GM12864 (cell line): ENCODE results near the gene ERV3-1.
"Not testable (repeated sequence)": the region's sequence is repeated elsewhere in the genome, so short reads cannot be mapped to it uniquely, and the experiment has no call there.

Experiments
- DNase-seq: peaks from one replicate; pipeline ENCODE4 v3.0.0-alpha.2; 2011; ENCODE audit warnings: low read depth
- H3K4me3 ChIP-seq: 2 replicates; pipeline ENCODE4 v1.5.1; 2011; ENCODE audit warnings: mild to moderate bottlenecking, low read depth, low read length, control low read depth
- CTCF ChIP-seq: IDR thresholded peaks from 2 replicates; pipeline ENCODE4 v1.5.1; 2011; ENCODE audit warnings: low read depth, mild to moderate bottlenecking, moderate library complexity, low read length, control low read depth, inconsistent platforms; ENCODE audit errors: missing control alignments

The ERV3-1 gene

GRCh38 chr7:65006094-65006992 lies at the start of gene ERV3-1:
Gene ERV3-1, minus strand, starts transcription at chr7:65006687. Its CDS starts 13,661 bp downstream, at chr7:64993026.
- peak within 1 kb of the TSS; percentile 77 for H3K4me3 ChIP-seq
- DNase-seq, result peak; percentile 95
- no peak for TF ChIP-seq CTCF

GRCh38 chr7:65055786-65056185 lies 49.3 kb upstream of the ERV3-1 start:
- not testable (repeated sequence) for H3K4me3 ChIP-seq, DNase-seq

- DNase-seq, H3K4me3 ChIP-seq: not testable (repeated sequence)
These were observed 48.0 kb upstream of the ERV3-1 start for GRCh38 chr7:65054466-65054994.

GRCh38 chr7:65051654-65052053 lies 45.2 kb upstream of the ERV3-1 start:
- not testable (repeated sequence) for H3K4me3 ChIP-seq, DNase-seq

GRCh38 chr7:65051139-65051538 lies 44.7 kb upstream of the ERV3-1 start:
- not testable (repeated sequence) for H3K4me3 ChIP-seq, DNase-seq

- not testable (repeated sequence) for H3K4me3 ChIP-seq, DNase-seq
These were observed 39.8 kb upstream of the ERV3-1 start for GRCh38 chr7:65046329-65046728.

GRCh38 chr7:65045589-65045988 lies 39.1 kb upstream of the ERV3-1 start:
- DNase-seq, result not testable (repeated sequence)

GRCh38 chr7:65038767-65039166 lies 32.3 kb upstream of the ERV3-1 start:
- peak overlapping the region; percentile 61 for H3K4me3 ChIP-seq
- not testable (repeated sequence) for DNase-seq

More at GRCh38 chr7:65045589-65045988, 39.1 kb upstream of the ERV3-1 start:
- H3K4me3 ChIP-seq, result not testable (repeated sequence)

- DNase-seq, result peak; percentile 48
- peak; percentile 21 for TF ChIP-seq CTCF
- peak overlapping the region; percentile 61 for H3K4me3 ChIP-seq
These were observed 31.5 kb upstream of the ERV3-1 start for GRCh38 chr7:65037740-65038688.

GRCh38 chr7:65036526-65036925 lies 30.0 kb upstream of the ERV3-1 start:
- not testable (repeated sequence) for DNase-seq, H3K4me3 ChIP-seq

- H3K4me3 ChIP-seq, DNase-seq: not testable (repeated sequence)
These were observed 29.0 kb upstream of the ERV3-1 start for GRCh38 chr7:65035469-65035868.

- not testable (repeated sequence) for H3K4me3 ChIP-seq, DNase-seq
These were observed 27.8 kb upstream of the ERV3-1 start for GRCh38 chr7:65034120-65034782.

- not testable (repeated sequence) for H3K4me3 ChIP-seq, DNase-seq
These were observed 26.9 kb upstream of the ERV3-1 start for GRCh38 chr7:65033391-65033790.

GRCh38 chr7:65025023-65025422 lies 18.5 kb upstream of the ERV3-1 start:
- H3K4me3 ChIP-seq, DNase-seq: not testable (repeated sequence)

GRCh38 chr7:65020978-65021377 lies 14.5 kb upstream of the ERV3-1 start:
- not testable (repeated sequence) for DNase-seq, H3K4me3 ChIP-seq

- not testable (repeated sequence) for H3K4me3 ChIP-seq, DNase-seq
These were observed 3.4 kb upstream of the ERV3-1 start for GRCh38 chr7:65009881-65010280.
